ENCODE data around the gene OR2A42.
"Not testable (repeated sequence)": the region's sequence is repeated elsewhere in the genome, so short reads cannot be mapped to it uniquely, and the experiment has no call there.

DNA sequence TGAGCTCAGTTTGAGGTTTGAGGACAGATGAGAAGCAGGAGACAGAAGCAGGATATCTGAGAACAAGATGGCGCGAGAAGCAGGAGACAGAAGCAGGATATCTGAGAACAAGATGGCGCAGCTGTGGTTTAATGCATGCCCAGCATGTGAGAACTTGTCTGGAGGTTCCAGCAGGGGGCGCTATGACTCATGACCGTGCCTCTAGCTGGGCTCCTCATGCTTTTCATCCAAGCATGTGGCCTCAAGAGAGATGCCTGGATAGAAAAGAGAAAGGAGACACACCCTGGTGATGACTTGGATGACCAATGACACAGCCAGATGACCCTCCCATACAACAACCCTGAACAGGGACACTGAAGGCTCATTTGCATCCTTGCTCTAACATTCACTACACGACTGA lies 40.6 kb upstream of the OR2A42 start:
- TF ChIP-seq EP300 (IDR thresholded peaks at IDR 0.05; ENCODE audit: borderline replicate concordance in 1 of 2, low read depth in 1 of 2, low read length in 1 of 2); RFX5 (IDR thresholded peaks at IDR 0.05; ENCODE audit: low read length): not testable (repeated sequence)

Measured in SK-N-SH (cell line).